GM21515 (cell line): ENCODE results near the gene DMP1.

Experiments used
- ATAC-seq: cut with Tn5 transposase; IDR thresholded peaks from one replicate; pipeline ENCODE4 v1.9.1; 2021; ENCODE audit not compliant: unreplicated experiment

The DMP1 gene, protein sequence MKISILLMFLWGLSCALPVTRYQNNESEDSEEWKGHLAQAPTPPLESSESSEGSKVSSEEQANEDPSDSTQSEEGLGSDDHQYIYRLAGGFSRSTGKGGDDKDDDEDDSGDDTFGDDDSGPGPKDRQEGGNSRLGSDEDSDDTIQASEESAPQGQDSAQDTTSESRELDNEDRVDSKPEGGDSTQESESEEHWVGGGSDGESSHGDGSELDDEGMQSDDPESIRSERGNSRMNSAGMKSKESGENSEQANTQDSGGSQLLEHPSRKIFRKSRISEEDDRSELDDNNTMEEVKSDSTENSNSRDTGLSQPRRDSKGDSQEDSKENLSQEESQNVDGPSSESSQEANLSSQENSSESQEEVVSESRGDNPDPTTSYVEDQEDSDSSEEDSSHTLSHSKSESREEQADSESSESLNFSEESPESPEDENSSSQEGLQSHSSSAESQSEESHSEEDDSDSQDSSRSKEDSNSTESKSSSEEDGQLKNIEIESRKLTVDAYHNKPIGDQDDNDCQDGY

DNA sequence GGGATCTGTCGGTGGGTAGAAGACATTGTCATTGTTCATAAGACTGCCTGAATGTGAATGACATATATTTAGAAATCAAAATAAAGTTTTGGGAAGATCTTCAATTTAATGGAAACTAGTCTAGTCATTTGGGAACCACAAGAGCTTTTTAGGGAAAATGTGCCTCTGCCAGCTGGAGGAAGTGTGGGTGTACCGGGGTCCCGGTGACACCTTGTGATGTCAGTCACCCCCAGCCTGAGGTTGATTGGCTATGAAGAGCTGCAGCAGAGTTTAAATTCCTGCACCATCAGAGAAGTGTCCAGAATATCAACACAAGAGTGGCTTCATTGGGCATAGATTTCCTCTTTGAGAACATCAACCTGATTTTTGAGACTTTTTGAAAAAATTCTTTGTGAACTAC lies at the start of gene DMP1:
Gene DMP1 (plus strand): TSS at position 301 of the 400 bp plus-strand sequence. CDS start 6,213 bp downstream, outside the sequence.
- ATAC-seq = no peak

DNA sequence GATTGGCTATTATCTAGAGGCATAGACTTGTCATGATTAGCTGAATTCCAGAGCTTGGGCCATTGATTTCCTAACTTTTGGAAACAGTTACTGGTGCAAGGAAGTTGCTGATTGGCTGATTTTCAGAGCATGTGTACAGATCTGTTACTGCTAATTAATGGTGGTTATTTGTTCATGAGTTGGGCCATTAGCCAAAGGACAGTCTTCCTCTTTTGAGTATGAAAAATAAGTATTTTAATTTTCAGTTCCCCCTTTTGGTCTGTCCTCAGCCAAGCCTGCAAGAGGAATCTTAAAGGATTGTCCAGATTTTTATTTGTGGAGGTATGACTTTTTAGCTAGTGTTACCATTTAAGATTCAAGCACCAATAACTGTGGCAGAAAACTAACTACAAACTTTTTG lies 48.7 kb upstream of the DMP1 start:
- no peak for ATAC-seq

DNA sequence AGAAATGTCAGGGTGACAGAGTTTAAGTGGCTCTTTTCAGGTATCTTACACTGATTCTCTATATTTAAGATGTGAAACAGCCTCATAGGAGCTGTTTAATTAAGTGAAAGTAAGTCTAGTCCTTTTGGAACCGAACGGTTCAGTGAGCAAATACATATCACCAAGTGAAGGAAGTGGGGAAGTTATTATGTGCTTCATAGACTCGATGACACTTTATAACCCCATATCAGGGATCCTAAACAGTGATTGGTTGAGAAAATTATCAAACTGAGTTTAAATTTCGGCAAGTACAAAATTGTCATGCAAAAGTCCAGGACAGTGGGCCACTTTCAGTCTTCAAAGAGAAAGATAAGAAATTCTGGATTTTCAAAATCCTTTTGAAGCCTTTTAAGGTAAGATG lies 41.9 kb upstream of the DMP1 start, which contains the start of gene DSPP:
Gene DSPP (plus strand): TSS at position 301 of the 400 bp plus-strand sequence. CDS start 2,380 bp downstream, outside the sequence.
- ATAC-seq = no peak

DNA sequence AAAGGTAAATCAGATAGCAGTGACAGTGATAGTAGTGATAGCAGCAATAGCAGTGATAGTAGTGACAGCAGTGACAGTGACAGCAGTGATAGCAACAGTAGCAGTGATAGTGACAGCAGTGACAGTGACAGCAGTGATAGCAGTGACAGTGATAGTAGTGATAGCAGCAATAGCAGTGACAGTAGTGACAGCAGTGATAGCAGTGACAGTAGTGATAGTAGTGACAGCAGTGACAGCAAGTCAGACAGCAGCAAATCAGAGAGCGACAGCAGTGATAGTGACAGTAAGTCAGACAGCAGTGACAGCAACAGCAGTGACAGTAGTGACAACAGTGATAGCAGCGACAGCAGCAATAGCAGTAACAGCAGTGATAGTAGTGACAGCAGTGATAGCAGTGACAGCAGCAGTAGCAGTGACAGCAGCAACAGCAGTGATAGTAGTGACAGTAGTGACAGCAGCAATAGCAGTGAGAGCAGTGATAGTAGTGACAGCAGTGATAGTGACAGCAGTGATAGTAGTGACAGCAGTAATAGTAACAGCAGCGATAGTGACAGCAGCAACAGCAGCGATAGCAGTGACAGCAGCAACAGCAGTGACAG lies 35.7 kb upstream of the DMP1 start:
- no peak for ATAC-seq

DNA sequence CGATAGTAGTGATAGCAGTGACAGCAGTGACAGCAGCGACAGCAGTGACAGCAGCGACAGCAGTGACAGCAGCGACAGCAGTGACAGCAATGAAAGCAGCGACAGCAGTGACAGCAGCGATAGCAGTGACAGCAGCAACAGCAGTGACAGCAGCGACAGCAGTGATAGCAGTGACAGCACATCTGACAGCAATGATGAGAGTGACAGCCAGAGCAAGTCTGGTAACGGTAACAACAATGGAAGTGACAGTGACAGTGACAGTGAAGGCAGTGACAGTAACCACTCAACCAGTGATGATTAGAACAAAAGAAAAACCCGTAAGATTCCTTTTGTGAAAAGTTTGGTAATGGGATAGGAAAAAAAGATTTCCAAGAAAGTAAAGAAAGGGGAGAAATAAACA lies 33.8 kb upstream of the DMP1 start:
- ATAC-seq = no peak

DNA sequence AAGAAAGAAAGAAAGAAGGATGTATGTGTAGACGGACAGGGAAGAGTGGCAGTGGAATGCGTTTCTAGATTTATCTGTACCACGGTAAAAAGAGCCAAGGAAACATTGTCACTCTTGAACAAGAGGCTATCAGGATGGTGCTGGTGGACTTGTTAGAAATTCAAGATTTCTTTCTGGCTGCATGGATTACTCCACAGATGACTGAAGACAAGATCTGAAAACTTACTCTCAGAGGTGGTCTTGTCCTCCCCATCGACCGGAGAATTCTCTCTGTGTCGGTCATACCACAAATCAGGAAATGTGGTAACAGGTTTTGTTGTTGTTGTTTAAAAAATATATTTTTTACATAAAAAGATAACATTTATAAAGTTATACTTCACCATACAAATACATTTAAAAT lies 30.0 kb upstream of the DMP1 start:
- no peak for ATAC-seq

DNA sequence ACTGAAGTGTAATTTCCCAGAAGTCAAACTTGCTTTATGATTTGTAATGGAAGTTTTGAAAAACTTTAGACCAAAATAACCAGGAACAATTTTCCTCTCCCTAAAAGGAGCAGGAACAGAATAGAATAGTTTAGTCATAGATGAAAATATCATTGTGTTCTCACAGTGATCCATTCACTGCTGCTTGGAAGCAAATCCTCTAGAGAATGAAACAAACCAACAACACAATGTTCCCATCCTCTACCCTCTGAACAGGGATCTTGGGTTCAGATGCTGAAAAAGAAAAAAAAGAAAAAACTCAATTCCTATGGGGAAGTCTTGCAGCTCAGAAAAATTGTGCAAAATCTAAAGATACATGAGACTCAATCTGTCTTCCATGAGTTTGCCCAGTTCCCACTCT lies 29.6 kb upstream of the DMP1 start:
- no peak for ATAC-seq

DNA sequence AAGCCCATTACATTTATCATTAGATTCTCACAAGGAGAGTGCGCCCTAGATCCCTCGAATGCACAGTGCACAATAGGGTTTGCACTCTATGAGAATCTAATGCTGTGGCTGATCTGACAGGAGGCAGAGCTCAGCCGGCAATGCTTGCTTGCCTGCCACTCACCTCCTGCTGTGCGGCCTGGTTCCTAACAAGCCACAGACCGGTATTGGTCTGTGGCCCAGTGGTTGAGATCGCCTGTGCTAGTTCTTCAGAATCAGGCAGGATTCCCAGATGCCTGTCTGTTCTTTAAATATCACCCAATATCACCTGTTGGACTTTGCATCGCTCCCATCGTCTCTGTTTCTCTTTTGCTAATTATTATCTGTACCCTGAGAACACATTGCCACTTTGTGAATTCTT lies 27.8 kb upstream of the DMP1 start:
- ATAC-seq = no peak

DNA sequence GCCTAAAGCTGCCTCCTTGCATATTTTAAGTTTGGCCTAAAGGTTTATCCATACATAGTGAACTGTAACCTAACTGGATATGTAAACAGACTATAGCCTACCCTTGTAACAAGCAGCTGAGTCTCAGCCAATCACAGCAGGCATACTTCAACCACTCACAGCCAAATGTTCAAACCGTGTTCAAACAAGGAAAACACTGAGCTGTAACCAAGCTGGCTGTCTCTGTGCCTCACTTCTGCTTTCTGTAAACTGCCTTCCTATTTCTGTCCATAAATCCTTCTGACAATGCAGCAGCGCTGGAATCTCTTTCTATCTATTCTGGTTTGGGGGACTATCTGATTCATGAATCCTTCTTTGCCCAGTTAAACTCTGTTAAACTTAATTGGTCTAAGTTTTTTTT lies 25.4 kb upstream of the DMP1 start:
- no peak for ATAC-seq

DNA sequence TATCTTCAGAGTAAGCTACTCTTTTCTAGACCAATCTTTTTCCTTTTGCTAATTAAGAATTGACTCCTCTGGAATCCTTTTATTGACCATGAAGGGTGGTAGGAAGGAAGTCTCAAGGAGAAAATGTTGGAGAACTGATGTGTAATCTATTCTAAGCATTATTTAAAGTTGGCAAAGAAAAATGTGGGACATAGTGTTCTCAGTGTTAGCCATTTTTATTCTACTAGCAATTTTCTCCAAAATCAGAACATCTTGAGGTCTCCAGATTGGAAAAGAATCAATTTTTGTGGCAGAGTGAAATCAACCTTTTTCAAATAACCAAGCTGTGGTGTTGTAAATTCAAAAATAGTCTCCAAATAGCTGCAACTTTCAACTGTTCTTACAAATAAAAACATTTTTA lies 18.4 kb upstream of the DMP1 start:
- no peak for ATAC-seq

DNA sequence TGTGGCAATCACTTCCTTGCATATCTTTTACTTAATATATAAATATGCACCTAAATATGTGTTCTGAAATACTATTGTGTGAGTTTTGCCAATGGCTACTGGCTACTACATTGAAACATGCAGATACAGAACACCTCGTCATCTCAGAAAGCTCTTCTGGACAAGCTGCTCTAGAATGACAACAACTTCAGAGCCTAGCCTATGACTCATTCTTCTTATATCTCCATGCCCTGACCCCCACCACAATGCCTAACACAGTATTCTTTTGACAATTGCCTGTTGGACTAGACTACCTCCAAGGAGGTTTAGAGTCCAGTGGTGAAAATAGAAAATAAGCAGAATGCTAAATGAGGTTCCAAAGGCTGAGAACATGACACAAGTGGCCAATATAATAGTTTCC lies 17.6 kb upstream of the DMP1 start:
- no peak for ATAC-seq

DNA sequence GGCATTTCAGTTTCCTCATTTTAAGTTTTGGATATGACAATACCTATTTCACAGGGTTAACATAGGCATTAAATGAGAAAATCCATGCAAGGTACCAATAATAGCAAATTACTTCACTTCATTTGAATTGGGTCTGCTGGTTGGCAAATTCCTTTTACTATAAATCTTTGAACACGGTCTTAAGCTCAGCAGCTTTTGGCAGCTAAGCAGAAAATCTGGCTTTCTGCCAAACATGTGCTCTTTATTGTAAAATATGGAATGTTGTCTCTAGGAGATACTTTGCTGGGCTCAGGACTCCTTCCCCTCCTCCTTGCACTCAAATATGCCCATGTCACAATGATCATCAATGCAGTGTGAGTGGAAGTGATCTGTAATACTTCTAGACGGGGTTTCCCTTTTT lies 16.8 kb upstream of the DMP1 start:
- ATAC-seq = no peak

DNA sequence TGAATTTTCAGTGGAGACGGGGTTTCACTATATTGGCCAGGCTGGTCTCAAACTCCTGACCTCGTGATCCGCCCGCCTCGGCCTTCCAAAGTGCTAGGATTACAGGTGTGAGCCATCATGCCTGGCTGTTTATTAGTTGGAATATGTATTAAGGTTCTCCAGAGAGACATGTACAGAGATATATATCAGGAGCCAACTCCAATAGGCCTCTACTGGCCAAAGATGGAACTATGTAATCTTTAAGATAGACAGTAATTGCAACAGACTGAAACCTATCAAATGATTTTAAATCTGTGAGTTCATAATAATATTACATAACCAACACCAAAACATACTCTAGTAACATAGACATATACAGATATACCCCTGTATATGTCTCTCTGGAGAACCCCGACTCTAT lies 5.8 kb upstream of the DMP1 start:
- ATAC-seq = no peak

DNA sequence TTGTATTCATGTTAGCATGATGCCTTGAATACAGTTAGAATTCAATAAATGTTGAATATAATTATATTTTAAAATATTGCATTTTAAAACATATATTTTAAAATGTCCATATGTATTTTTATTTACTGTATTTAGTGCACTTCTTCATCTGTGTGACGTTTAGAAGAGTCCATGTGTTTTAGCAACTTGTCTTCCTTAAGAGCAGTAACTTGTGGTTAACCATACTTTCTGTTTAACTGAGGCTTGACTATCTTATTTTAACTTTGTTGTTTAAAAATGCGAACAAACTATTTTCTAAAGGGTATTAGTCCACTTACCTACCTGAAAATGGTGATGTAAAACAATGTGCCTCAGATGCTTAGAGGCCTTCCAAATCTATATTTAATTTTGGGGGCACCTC lies 858 bp downstream of the DMP1 start:
- ATAC-seq = no peak

DNA sequence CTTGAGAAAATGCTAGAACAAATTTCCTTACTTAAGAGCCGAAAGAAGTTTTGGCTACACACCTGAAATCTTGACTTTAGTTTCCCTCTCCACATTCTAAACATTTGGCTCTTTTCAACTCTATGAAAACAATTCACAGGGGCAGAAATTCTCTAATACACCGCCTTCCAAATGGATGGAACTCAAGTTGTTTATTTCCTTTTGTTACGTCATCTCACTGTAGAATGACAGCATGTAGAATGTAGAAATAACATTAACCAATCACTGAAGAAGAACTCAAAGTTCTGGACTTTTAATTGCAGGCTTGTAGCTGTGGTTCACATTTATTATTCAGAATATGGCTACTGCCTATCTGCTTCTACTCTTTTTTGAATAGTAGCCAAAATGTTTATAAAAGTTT lies 1.9 kb downstream of the DMP1 start:
- no peak for ATAC-seq

DNA sequence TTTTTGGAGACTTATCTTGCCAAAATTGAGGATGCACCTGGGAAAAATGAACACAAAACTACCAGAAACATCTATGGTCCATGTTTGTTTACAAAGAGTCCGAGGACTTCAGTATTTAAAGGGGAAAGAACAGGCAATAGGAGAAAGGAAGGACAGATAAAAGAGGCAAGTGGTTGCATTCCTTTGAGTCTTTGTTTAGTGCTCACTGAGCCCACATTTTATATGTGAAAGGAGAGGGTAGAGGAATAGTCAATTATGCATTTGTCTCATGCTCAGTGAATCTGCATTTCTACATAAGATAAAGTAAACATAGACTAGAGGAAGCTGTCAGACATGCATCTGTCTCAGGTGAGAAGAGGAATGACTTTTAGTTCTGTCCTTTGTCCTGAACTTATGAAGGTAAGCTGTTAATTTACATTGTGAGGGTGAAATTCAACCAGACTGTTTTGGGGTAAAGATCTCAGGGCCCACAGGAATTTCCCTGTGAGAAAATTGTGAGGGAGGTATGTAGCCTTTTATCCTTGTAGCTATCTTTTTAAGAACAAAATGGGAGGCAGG lies 4.5 kb downstream of the DMP1 start:
- ATAC-seq = no peak

DNA sequence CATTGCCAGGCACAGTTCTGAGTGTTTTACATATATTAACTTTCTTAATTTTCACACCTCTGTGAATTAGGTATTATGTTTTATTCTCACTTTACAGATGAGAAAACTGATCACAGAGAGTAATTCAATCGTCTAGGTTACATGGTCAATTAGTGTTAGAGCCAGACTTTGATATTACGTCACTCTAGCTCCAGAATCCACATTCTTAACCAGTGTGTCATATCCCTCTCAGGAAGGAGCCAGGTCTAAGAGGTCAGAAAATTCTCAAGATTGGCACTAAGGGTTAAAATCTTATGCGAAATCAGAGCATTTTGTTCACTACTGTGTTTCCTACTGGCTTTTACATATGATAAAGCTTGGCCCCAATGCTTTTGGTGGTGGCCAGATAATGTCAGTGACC lies 7.4 kb downstream of the DMP1 start:
- no peak for ATAC-seq

DNA sequence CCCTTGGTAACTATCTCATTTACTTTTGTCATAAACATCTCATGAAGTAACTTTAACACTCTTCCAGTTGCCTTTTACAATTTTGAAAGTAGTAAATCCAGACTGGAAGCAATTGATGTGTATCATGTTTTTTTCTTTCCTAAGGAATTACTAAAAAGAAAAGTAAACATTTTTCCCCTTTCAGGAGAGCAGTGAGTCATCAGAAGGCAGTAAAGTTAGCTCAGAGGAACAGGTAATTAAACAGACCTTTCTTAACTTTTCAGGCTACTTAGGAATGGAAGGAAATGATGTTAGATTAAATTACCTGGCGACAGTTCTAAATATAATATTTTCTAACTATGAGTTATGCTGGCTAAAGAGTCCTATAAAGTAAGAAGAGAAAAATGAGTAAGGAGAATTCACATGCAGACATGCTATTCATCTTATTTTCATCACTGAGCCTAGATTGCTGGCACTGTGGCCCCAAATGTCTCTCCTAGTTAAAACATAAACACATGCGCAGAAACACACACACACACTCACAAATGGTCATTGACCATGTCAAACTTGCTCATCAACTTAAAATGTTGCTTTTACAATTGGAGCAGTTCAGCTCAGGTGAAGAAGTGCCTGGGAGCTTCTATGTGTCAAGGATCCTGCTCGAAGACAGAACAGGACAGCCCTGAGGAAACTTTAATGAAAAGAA lies 9.3 kb downstream of the DMP1 start:
- no peak for ATAC-seq

DNA sequence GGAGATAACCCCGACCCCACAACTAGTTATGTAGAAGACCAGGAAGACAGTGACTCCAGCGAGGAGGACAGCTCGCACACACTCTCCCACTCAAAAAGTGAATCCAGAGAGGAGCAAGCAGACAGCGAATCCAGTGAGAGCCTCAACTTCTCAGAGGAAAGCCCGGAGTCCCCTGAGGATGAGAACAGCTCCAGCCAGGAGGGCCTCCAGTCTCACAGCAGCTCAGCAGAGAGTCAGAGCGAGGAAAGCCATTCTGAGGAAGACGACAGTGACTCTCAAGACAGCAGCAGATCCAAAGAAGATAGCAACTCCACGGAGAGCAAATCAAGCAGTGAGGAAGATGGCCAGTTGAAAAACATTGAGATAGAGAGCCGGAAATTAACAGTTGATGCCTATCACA lies 12.8 kb downstream of the DMP1 start:
- no peak for ATAC-seq

DNA sequence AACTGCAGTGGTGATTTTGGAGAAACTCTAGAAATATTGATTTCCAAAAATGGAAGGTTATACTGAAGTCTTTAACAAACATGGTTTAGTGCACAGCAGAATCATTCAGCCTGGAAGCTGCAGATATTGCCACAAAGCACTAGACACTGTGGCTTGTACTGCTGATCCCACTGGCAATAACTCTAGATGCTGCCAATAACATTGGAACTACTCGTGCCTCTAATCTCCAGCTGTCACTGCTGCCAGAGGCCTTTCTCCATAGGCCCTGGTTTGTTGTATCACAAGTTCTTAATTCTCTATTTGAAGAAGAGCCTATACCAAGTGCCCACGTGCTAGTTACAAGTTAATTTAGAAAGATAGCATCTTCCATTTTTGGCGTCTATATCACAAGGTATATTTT lies 19.3 kb downstream of the DMP1 start:
- ATAC-seq = no peak

DNA sequence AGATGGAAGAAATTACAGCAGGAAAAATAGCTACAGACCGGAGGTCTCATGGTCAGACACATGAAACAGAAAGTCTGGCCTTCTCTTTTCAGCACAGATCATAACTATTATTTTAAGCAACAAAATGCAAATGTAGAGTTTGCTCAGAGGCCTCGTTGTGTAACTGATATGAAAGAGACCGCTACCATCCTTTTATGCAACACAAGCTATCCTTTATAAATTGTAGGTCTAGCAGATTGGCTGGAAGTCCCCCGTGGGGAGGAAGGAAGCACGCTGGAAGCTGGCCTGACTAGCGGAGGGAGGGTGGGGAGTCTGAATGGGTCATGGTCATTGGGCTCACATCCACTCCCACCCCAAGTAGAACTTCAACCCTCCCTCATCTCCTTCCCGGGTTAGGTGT lies 27.7 kb downstream of the DMP1 start:
- peak; percentile 86 for ATAC-seq
